ENCODE data around the gene PTPRQ. TPM values are rescaled to one million over a fixed set of nuclear protein-coding genes. Genes with fewer than 3 reads are reported as not detected.

Gene PTPRQ
- total RNA-seq, 1 experiment from 2014 or later: not detected

DNA sequence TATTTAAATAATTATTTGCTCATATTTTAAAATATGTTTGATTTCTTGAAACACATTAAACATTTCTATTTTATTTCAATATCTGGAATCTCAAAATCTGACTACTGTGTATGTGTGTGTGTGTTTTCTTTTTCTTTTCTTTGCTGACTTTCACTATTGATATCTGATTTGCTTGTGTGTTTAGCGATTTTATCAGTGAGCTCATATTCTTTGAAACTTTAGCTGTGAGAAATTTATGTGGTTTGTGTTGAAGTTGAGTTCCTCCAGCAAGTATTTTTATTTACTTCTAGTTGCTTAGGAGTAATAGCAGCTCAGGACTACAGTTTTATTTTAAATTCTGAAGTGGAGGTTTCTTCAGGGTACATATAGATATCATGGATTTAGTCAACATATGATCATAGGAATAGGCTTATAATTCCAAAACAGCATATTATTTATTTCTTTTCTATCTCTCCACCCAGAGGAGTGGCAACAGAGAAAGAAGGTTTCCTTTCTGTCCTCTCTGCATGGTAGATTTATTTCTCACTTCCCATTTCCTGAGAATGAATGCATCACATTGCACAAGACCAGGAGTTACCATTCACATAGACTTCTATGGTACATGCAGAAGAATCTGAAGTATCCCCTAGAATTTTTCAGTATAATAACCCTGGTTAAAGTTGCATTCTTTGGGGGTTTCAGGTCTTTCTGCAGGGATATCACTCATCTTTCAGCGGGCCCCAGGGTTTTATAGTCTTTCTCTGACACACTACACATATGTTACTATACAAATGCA lies 60.5 kb downstream of the PTPRQ start:
- Histone ChIP-seq H3K9me2 (replicated peaks; ENCODE audit: insufficient read depth, low read length) (no peaks in the 10 kb centered on the region), H4K20me1 (ENCODE audit: insufficient read depth, low read depth, low read length) (no peaks in the 10 kb centered on the region), H2AFZ (ENCODE audit: low read length) (no peak overlapping the region), H3K36me3 (ENCODE audit: insufficient read depth, low read length) (no peaks in the 10 kb centered on the region), H3K27ac (ENCODE audit: low read length) (no peak overlapping the region), H3K4me1 (ENCODE audit: low read length) (no peaks in the 10 kb centered on the region), H3K4me2 (ENCODE audit: low read depth, low read length, poor library complexity, severe bottlenecking) (no peak overlapping the region), H3K4me3 (ENCODE audit: low read length) (no peak overlapping the region), H3K9me3 (ENCODE audit: low read length) (no peaks in the 10 kb centered on the region), H3K79me2 (ENCODE audit: low read length) (no peaks in the 10 kb centered on the region), H3K9ac (ENCODE audit: low read length) (no peak overlapping the region), H3K27me3 (ENCODE audit: low read length) (no peaks in the 10 kb centered on the region)
- DNase-seq: no peak

DNA sequence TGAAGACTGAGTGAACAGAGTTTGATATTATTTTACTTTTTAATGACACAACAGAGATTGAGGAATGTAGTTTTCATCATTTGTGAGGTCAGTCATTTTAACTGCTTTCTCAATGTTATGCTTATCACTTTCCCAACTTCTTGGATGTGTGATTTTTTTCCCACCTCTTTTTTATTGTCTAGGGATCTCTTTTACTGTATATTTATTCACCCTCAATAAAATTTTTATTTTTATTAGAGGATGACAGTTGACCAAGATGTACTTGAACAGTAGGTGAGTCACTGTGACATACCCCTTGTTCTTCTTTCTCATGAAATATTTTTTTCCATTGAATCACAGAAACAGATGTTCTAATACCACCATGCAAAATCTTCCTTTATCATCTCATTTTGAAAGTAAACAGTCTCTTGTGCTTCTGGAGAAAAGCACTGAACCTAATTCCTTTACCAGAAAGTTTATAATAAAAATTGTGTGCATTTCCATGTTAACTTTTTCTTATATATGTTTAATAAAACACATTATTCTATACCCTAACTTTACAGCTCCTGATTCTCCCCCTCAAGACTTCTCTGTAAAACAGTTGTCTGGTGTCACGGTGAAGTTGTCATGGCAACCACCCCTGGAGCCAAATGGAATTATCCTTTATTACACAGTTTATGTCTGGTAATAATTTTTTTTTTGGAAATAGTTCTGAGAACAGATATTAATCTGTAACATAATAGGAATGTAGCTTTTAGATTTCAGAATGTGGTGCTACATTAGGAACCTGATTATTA lies 65.9 kb downstream of the PTPRQ start:
- Histone ChIP-seq H3K27me3 (ENCODE audit: low read length) (no peaks in the 10 kb centered on the region), H3K36me3 (ENCODE audit: insufficient read depth, low read length) (no peaks in the 10 kb centered on the region), H3K9ac (ENCODE audit: low read length) (no peak overlapping the region), H3K4me3 (ENCODE audit: low read length) (no peak overlapping the region), H3K9me3 (ENCODE audit: low read length) (no peaks in the 10 kb centered on the region), H3K79me2 (ENCODE audit: low read length) (no peaks in the 10 kb centered on the region), H3K4me2 (ENCODE audit: low read depth, low read length, poor library complexity, severe bottlenecking) (no peak overlapping the region), H4K20me1 (ENCODE audit: insufficient read depth, low read depth, low read length) (no peaks in the 10 kb centered on the region), H2AFZ (ENCODE audit: low read length) (no peak overlapping the region), H3K27ac (ENCODE audit: low read length) (no peak overlapping the region), H3K4me1 (ENCODE audit: low read length) (no peaks in the 10 kb centered on the region), H3K9me2 (replicated peaks; ENCODE audit: insufficient read depth, low read length) (no peaks in the 10 kb centered on the region)
- no peak for DNase-seq

GRCh38 chr12:80512781-80513180 lies 68.7 kb downstream of the PTPRQ start:
- Histone ChIP-seq H3K4me3 (ENCODE audit: low read length) (no peak overlapping the region), H3K36me3 (ENCODE audit: insufficient read depth, low read length) (no peaks in the 10 kb centered on the region), H3K4me1 (ENCODE audit: low read length) (no peaks in the 10 kb centered on the region), H3K9me3 (ENCODE audit: low read length) (no peaks in the 10 kb centered on the region), H3K9ac (ENCODE audit: low read length) (no peak overlapping the region), H3K79me2 (ENCODE audit: low read length) (no peaks in the 10 kb centered on the region), H3K4me2 (ENCODE audit: low read depth, low read length, poor library complexity, severe bottlenecking) (no peak overlapping the region), H3K27ac (ENCODE audit: low read length) (no peak overlapping the region), H3K9me2 (replicated peaks; ENCODE audit: insufficient read depth, low read length) (no peaks in the 10 kb centered on the region), H4K20me1 (ENCODE audit: insufficient read depth, low read depth, low read length) (no peaks in the 10 kb centered on the region), H3K27me3 (ENCODE audit: low read length) (no peaks in the 10 kb centered on the region), H2AFZ (ENCODE audit: low read length) (no peak overlapping the region)
- no peak for DNase-seq

DNA sequence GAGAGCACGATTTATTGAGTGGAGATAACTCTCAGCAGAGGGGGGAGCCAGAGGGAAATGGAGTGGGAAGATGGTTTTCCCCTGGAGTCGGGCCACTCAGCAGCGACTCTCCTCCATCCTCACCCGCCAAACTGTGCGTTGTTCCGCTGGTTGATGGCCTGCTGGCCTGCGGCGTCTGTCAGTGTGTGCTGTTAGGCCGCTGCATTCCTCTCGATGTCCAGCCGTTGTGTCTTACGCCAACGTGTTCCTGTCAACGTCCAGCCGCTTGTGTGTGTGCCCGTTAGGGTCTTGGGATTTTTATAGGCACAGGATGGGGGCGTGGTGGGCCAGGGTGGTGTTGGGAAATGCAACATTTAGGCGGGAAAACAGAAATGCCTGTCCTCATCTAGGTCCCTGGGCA lies 69.2 kb downstream of the PTPRQ start:
- no peaks in the 10 kb centered on the region for H3K79me2 ChIP-seq (ENCODE audit: low read length)
- no peak overlapping the region for H3K9ac ChIP-seq (ENCODE audit: low read length)
- H3K9me2 ChIP-seq (replicated peaks; ENCODE audit: insufficient read depth, low read length): no peaks in the 10 kb centered on the region
- no peaks in the 10 kb centered on the region for H3K36me3 ChIP-seq (ENCODE audit: insufficient read depth, low read length)
- no peaks in the 10 kb centered on the region for H3K27me3 ChIP-seq (ENCODE audit: low read length)
- no peak overlapping the region for H3K4me2 ChIP-seq (ENCODE audit: low read depth, low read length, poor library complexity, severe bottlenecking)
- DNase-seq: no peak
- H3K4me3 ChIP-seq (ENCODE audit: low read length): no peak overlapping the region
- no peaks in the 10 kb centered on the region for H3K4me1 ChIP-seq (ENCODE audit: low read length)
- no peak overlapping the region for H3K27ac ChIP-seq (ENCODE audit: low read length)
- H4K20me1 ChIP-seq (ENCODE audit: insufficient read depth, low read depth, low read length): no peaks in the 10 kb centered on the region
- H2AFZ ChIP-seq (ENCODE audit: low read length): no peak overlapping the region
- H3K9me3 ChIP-seq (ENCODE audit: low read length): no peaks in the 10 kb centered on the region

DNA sequence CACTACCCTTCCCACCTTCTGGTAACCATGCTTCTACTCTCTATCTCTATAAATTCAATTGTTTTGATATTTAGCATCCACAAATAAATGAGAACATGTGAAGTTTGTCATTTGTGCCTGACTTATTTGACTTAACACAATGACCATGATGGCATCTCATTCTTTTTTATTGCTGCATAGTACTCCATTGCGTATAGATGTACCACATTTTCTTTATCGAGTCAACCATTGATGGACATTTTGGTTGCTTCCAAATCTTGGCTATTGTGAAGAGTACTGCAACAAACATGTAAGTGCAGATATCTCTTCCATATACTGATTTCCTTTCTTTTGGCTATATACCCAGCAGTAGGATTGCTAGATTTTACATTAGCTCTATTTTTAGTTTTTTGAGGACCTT lies 73.6 kb downstream of the PTPRQ start:
- Histone ChIP-seq H3K79me2 (ENCODE audit: low read length) (no peaks in the 10 kb centered on the region), H3K9ac (ENCODE audit: low read length) (no peak overlapping the region), H2AFZ (ENCODE audit: low read length) (no peak overlapping the region), H3K9me2 (replicated peaks; ENCODE audit: insufficient read depth, low read length) (no peaks in the 10 kb centered on the region), H3K27me3 (ENCODE audit: low read length) (no peaks in the 10 kb centered on the region), H3K27ac (ENCODE audit: low read length) (no peak overlapping the region), H3K4me1 (ENCODE audit: low read length) (no peaks in the 10 kb centered on the region), H3K9me3 (ENCODE audit: low read length) (no peaks in the 10 kb centered on the region), H3K4me2 (ENCODE audit: low read depth, low read length, poor library complexity, severe bottlenecking) (no peak overlapping the region), H3K4me3 (ENCODE audit: low read length) (no peak overlapping the region), H4K20me1 (ENCODE audit: insufficient read depth, low read depth, low read length) (no peaks in the 10 kb centered on the region), H3K36me3 (ENCODE audit: insufficient read depth, low read length) (no peaks in the 10 kb centered on the region)
- DNase-seq: no peak

DNA sequence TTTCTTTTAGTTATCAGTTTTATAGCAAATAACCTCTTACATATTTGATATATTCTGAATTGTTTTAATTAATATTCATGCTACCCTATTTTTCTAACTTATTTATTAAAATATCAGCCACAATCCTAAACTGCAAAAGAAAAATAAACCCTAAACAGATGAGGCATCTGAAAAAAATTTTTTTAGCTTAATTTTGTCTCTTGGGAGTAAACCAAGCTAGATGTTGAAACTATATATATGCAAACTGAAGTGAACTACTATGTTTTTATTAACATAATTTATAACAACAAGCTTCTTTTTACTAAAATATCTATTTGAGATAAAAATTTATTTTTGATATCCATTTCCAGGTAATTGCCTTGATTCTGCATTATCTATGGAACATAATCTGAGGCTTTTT lies 87.6 kb downstream of the PTPRQ start:
- Histone ChIP-seq H3K27me3 (ENCODE audit: low read length) (no peaks in the 10 kb centered on the region), H3K9me2 (replicated peaks; ENCODE audit: insufficient read depth, low read length) (no peaks in the 10 kb centered on the region), H3K4me1 (ENCODE audit: low read length) (no peaks in the 10 kb centered on the region), H3K4me3 (ENCODE audit: low read length) (no peak overlapping the region), H3K9ac (ENCODE audit: low read length) (no peak overlapping the region), H3K27ac (ENCODE audit: low read length) (no peak overlapping the region), H3K9me3 (ENCODE audit: low read length) (no peaks in the 10 kb centered on the region), H2AFZ (ENCODE audit: low read length) (no peak overlapping the region), H4K20me1 (ENCODE audit: insufficient read depth, low read depth, low read length) (no peaks in the 10 kb centered on the region), H3K36me3 (ENCODE audit: insufficient read depth, low read length) (no peaks in the 10 kb centered on the region), H3K79me2 (ENCODE audit: low read length) (no peaks in the 10 kb centered on the region), H3K4me2 (ENCODE audit: low read depth, low read length, poor library complexity, severe bottlenecking) (no peak overlapping the region)
- DNase-seq: no peak

DNA sequence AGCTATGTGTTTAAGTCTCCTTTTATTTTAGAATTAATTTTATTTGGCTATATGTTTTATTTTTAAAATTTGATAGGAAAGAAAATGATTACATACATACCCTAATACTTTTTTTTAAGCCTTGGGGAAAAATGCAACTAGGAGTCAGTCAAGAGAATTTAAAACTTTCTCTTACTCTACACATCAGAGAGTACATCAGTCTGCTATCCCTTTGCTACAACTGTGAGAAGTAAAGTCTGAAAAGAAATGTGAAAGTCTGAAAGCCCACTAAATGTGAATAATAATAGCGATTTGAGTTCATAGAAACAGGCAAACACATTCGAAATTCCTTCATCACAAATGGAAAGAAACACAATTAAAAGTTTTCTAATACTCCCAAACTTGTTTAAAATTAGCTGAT lies 95.0 kb downstream of the PTPRQ start:
- no peaks in the 10 kb centered on the region for H3K27me3 ChIP-seq (ENCODE audit: low read length)
- H3K4me2 ChIP-seq (ENCODE audit: low read depth, low read length, poor library complexity, severe bottlenecking): no peak overlapping the region

GRCh38 chr12:80549298-80549697 lies 105.3 kb downstream of the PTPRQ start:
- no peak overlapping the region for H3K4me3 ChIP-seq (ENCODE audit: low read length)
- H2AFZ ChIP-seq (ENCODE audit: low read length): no peak overlapping the region
- no peaks in the 10 kb centered on the region for H4K20me1 ChIP-seq (ENCODE audit: insufficient read depth, low read depth, low read length)
- H3K27ac ChIP-seq (ENCODE audit: low read length): no peak overlapping the region
- DNase-seq: no peak
- H3K36me3 ChIP-seq (ENCODE audit: insufficient read depth, low read length): no peaks in the 10 kb centered on the region
- no peaks in the 10 kb centered on the region for H3K4me1 ChIP-seq (ENCODE audit: low read length)
- H3K9me2 ChIP-seq (replicated peaks; ENCODE audit: insufficient read depth, low read length): no peaks in the 10 kb centered on the region
- no peaks in the 10 kb centered on the region for H3K79me2 ChIP-seq (ENCODE audit: low read length)
- H3K27me3 ChIP-seq (ENCODE audit: low read length): no peaks in the 10 kb centered on the region
- no peak overlapping the region for H3K4me2 ChIP-seq (ENCODE audit: low read depth, low read length, poor library complexity, severe bottlenecking)
- no peaks in the 10 kb centered on the region for H3K9me3 ChIP-seq (ENCODE audit: low read length)
- H3K9ac ChIP-seq (ENCODE audit: low read length): no peak overlapping the region

More for the DNA sequence above, 95.0 kb downstream of the PTPRQ start:
- H3K4me3 ChIP-seq (ENCODE audit: low read length): no peak overlapping the region
- H3K4me1 ChIP-seq (ENCODE audit: low read length): no peaks in the 10 kb centered on the region
- H3K36me3 ChIP-seq (ENCODE audit: insufficient read depth, low read length): no peaks in the 10 kb centered on the region
- no peaks in the 10 kb centered on the region for H3K9me2 ChIP-seq (replicated peaks; ENCODE audit: insufficient read depth, low read length)
- H4K20me1 ChIP-seq (ENCODE audit: insufficient read depth, low read depth, low read length): no peaks in the 10 kb centered on the region
- H2AFZ ChIP-seq (ENCODE audit: low read length): no peak overlapping the region
- no peaks in the 10 kb centered on the region for H3K79me2 ChIP-seq (ENCODE audit: low read length)
- no peak overlapping the region for H3K9ac ChIP-seq (ENCODE audit: low read length)
- no peaks in the 10 kb centered on the region for H3K9me3 ChIP-seq (ENCODE audit: low read length)
- H3K27ac ChIP-seq (ENCODE audit: low read length): no peak overlapping the region
- no peak for DNase-seq

Measured in Karpas-422 (cell line).